ENCODE measurements around the gene ANKRD63. TPM values are rescaled to one million over a fixed set of nuclear protein-coding genes. Genes with fewer than 3 reads are reported as not detected.

ANKRD63 gene
- polyA plus RNA-seq, 1 experiment: not detected

DNA sequence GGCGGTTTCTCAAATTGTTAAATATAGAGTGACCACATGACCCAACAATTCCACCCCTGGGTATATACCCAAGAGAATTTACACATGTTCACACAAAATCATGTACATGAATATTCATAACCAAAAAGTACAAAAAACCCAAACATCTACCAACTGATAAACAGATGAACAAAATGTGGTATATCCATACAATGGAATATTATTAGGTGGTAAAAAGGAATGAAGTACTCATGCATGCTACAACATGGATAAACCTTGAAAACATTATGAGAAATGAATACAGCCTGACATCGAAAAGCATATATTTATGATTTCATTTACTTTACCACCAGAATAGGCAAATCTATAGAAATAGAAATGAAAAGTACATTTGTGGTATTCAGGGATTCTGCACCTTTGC is 17.5 kb upstream of the ANKRD63 start:
- Histone ChIP-seq H3K4me3 (ENCODE audit: low read depth, low read length) (no peak overlapping the region), H3K27me3 (ENCODE audit: control insufficient read depth, insufficient read depth, low read length) (peaks cover 24% of the 10 kb centered on the region), H3K36me3 (ENCODE audit: control insufficient read depth, insufficient read depth, low read length) (no peaks in the 10 kb centered on the region)
- TF ChIP-seq, protein P1, sequence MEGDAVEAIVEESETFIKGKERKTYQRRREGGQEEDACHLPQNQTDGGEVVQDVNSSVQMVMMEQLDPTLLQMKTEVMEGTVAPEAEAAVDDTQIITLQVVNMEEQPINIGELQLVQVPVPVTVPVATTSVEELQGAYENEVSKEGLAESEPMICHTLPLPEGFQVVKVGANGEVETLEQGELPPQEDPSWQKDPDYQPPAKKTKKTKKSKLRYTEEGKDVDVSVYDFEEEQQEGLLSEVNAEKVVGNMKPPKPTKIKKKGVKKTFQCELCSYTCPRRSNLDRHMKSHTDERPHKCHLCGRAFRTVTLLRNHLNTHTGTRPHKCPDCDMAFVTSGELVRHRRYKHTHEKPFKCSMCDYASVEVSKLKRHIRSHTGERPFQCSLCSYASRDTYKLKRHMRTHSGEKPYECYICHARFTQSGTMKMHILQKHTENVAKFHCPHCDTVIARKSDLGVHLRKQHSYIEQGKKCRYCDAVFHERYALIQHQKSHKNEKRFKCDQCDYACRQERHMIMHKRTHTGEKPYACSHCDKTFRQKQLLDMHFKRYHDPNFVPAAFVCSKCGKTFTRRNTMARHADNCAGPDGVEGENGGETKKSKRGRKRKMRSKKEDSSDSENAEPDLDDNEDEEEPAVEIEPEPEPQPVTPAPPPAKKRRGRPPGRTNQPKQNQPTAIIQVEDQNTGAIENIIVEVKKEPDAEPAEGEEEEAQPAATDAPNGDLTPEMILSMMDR (IDR thresholded peaks at IDR 0.05; ENCODE audit: insufficient read depth, low read depth, low read length): no peak
- DNase-seq (ENCODE audit: low read depth): no peak
- ChIA-PET CTCF (no interaction called here), POLR2A (no interaction called here)

- CTCF ChIA-PET: interaction anchor here (0.9 to 2.3 kb wide), 5 partner anchors 9 to 70 kb away, joined by 3 to 8 read pairs (median 5); partner anchors contain the start of gene PLCB2
- POLR2A ChIA-PET: no interaction called here
- Histone ChIP-seq H3K36me3 (ENCODE audit: control insufficient read depth, insufficient read depth, low read length) (no peaks in the 10 kb centered on the region), H3K4me3 (ENCODE audit: low read depth, low read length) (no peak overlapping the region), H3K27me3 (ENCODE audit: control insufficient read depth, insufficient read depth, low read length) (peaks cover 23% of the 10 kb centered on the region)
- no peak for DNase-seq (ENCODE audit: low read depth)
- TF ChIP-seq, protein P1 (IDR thresholded peaks at IDR 0.05; ENCODE audit: insufficient read depth, low read depth, low read length): no peak
Observed at GRCh38 chr15:40298216-40298935, 15.5 kb upstream of the ANKRD63 start.

- no peaks in the 10 kb centered on the region for H3K36me3 ChIP-seq (ENCODE audit: control insufficient read depth, insufficient read depth, low read length)
- H3K27me3 ChIP-seq (ENCODE audit: control insufficient read depth, insufficient read depth, low read length): peaks cover 20% of the 10 kb centered on the region
- no peak for DNase-seq (ENCODE audit: low read depth)
- ChIA-PET POLR2A (no interaction called here), CTCF (interaction anchor here (1.2 to 2.3 kb wide), 5 partner anchors 10 to 23 kb away, joined by 3 to 8 read pairs (median 6); partner anchors contain the start of gene PLCB2)
- TF ChIP-seq, protein P1 (IDR thresholded peaks at IDR 0.05; ENCODE audit: insufficient read depth, low read depth, low read length): no peak
- H3K4me3 ChIP-seq (ENCODE audit: low read depth, low read length): no peak overlapping the region
Observed at GRCh38 chr15:40297356-40297755, 14.5 kb upstream of the ANKRD63 start.

DNA sequence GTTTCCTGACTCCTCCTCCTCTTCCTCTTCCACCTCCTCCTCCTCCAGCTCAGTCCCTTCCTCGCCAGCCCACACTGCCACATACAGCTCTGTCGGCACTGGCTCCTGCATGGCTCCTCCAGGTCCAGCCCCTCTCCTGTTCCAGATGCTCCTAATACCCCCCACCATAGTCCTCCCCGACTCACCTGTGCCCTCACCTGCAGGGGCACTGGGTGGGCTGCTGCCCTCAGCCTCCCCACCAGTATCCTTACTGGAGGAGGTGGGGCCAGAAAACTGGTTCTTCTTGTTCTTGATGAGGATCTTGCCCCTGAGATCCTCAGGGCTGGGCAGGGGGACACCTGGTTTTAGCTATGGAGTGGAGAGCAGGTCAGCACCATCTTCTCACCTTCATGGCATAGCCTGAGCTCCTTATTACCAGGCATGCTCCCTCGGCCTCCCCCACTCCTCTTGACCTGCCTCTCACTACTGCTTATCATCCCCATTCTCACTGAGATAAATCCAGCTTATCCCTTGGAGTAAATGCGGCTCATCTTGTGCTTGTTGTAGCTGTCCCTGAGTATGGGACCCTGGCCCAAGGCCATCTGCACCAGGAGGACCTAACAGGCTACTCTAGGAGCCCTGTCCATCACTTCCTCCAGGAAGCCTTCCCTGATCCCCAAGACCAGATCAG is 13.8 kb upstream of the ANKRD63 start:
- Histone ChIP-seq H3K27me3 (ENCODE audit: control insufficient read depth, insufficient read depth, low read length) (peaks cover 21% of the 10 kb centered on the region), H3K4me3 (ENCODE audit: low read depth, low read length) (no peak overlapping the region), H3K36me3 (ENCODE audit: control insufficient read depth, insufficient read depth, low read length) (no peaks in the 10 kb centered on the region)
- no peak for DNase-seq (ENCODE audit: low read depth)
- POLR2A ChIA-PET: no interaction called here
- TF ChIP-seq, protein P1 (IDR thresholded peaks at IDR 0.05; ENCODE audit: insufficient read depth, low read depth, low read length): no peak
- CTCF ChIA-PET: interaction anchor here (1.8 kb wide), 1 partner anchor 22 kb away, joined by 6 read pairs; no protein-coding TSS in a partner anchor

- ChIA-PET POLR2A (no interaction called here), CTCF (interaction anchor here (1.7 to 1.8 kb wide), 2 partner anchors 15 to 22 kb away, joined by 6 to 10 read pairs; no protein-coding TSS in a partner anchor)
- H3K4me3 ChIP-seq (ENCODE audit: low read depth, low read length): no peak overlapping the region
- TF ChIP-seq, protein P1 (IDR thresholded peaks at IDR 0.05; ENCODE audit: insufficient read depth, low read depth, low read length): no peak
- H3K36me3 ChIP-seq (ENCODE audit: control insufficient read depth, insufficient read depth, low read length): no peaks in the 10 kb centered on the region
- peaks cover 21% of the 10 kb centered on the region for H3K27me3 ChIP-seq (ENCODE audit: control insufficient read depth, insufficient read depth, low read length)
- no peak for DNase-seq (ENCODE audit: low read depth)
Observed at GRCh38 chr15:40295877-40296560, 13.2 kb upstream of the ANKRD63 start.
